ENCODE results near the gene AK8.

DNA sequence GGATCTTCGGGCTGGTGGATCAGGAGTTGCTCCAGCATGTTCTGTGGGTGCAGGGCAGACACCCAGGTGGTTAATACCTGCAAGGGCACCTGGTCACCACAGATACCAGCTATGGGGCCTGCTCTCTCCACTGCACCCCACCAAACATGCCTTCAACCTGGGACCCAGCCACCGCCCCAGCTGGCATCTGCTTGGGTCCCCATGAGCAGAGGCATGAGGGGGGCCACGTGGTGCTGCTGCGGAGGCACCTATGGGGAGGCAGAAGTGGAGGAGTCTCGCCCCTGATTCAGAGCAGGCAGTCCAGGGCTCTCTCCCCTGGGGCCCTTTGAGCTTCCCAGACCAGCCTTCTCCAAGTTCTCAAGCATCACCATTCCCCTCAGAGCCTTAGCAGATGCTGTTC lies 2.9 kb downstream of the AK8 start:
- TF ChIP-seq, protein P1, sequence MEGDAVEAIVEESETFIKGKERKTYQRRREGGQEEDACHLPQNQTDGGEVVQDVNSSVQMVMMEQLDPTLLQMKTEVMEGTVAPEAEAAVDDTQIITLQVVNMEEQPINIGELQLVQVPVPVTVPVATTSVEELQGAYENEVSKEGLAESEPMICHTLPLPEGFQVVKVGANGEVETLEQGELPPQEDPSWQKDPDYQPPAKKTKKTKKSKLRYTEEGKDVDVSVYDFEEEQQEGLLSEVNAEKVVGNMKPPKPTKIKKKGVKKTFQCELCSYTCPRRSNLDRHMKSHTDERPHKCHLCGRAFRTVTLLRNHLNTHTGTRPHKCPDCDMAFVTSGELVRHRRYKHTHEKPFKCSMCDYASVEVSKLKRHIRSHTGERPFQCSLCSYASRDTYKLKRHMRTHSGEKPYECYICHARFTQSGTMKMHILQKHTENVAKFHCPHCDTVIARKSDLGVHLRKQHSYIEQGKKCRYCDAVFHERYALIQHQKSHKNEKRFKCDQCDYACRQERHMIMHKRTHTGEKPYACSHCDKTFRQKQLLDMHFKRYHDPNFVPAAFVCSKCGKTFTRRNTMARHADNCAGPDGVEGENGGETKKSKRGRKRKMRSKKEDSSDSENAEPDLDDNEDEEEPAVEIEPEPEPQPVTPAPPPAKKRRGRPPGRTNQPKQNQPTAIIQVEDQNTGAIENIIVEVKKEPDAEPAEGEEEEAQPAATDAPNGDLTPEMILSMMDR (conservative IDR thresholded peaks at IDR 0.05; ENCODE audit: low read depth in 2 of 2), result no peak
- TF ChIP-seq EZH2phosphoT487 (IDR thresholded peaks at IDR 0.05; ENCODE audit: unreplicated experiment) (no peak), REST (IDR thresholded peaks at IDR 0.05; ENCODE audit: unreplicated experiment) (no peak), POLR2AphosphoS5 (IDR thresholded peaks at IDR 0.05; ENCODE audit: low read depth) (no peak), EZH2 (IDR thresholded peaks at IDR 0.05; ENCODE audit: low read depth, unreplicated experiment) (no peak), CREB1 (CRISPR knock-in tag; IDR thresholded peaks at IDR 0.05; ENCODE audit: low read depth) (no peak), STAT1 (IDR thresholded peaks at IDR 0.05; ENCODE audit: unreplicated experiment) (no peak), ZNF114 (CRISPR knock-in tag; IDR thresholded peaks at IDR 0.05) (no peak)

Measured in GM23338 (cell line).